ENCODE measurements around the gene FAM20B. TPM values are rescaled to one million over a fixed set of nuclear protein-coding genes. Genes with fewer than 3 reads are reported as not detected.

FAM20B gene
- total and polyA plus RNA-seq, 2 of the 13 experiments (the other 11 are each of a cell fraction or from before 2014, with no cell fraction given): 13.8 to 26.9 TPM

DNA sequence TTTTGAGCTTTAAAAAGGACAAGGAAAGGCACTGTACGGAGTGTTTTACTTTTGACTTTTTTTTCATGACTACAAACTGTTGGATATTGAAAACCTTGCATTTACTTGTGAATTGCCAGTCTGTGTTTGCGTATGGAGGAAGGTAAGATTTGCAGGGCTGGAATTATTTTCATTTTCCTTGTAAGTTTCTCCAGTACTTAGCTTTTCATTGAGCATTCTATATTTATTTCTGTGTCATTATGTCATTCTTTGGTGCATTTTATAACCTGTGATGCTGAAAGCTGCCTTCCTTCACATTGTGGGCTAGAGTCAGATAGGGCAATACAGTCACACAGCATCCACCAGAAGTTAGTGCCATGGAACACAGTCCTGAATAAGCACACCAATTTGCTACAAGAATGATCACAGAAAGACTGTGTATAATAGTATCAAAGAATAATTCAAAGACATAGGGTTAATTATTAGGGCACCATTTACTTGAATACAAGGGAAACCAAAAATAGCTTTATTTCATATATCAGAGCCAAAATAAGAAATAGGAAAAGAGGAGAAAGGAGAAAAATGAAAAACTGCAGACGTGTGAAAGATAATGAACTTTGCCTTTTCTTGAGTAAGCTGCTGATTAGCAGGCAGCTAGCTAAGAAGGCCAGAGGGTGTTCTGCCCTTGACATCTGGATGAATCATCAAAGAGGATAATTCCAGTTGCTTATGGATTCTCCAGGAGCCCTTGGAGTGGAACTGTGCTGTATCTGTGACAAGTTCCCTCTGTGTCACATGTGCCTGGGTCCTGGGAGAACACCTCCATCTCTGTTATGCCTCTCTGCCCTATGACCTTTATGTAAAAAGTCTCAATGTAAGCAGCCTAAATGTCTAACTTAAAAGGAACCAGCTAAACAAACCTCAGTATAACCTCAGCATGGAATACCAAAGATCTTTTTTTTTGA, 8.0 kb upstream of the FAM20B start (continued):
- TF ChIP-seq, protein P1, sequence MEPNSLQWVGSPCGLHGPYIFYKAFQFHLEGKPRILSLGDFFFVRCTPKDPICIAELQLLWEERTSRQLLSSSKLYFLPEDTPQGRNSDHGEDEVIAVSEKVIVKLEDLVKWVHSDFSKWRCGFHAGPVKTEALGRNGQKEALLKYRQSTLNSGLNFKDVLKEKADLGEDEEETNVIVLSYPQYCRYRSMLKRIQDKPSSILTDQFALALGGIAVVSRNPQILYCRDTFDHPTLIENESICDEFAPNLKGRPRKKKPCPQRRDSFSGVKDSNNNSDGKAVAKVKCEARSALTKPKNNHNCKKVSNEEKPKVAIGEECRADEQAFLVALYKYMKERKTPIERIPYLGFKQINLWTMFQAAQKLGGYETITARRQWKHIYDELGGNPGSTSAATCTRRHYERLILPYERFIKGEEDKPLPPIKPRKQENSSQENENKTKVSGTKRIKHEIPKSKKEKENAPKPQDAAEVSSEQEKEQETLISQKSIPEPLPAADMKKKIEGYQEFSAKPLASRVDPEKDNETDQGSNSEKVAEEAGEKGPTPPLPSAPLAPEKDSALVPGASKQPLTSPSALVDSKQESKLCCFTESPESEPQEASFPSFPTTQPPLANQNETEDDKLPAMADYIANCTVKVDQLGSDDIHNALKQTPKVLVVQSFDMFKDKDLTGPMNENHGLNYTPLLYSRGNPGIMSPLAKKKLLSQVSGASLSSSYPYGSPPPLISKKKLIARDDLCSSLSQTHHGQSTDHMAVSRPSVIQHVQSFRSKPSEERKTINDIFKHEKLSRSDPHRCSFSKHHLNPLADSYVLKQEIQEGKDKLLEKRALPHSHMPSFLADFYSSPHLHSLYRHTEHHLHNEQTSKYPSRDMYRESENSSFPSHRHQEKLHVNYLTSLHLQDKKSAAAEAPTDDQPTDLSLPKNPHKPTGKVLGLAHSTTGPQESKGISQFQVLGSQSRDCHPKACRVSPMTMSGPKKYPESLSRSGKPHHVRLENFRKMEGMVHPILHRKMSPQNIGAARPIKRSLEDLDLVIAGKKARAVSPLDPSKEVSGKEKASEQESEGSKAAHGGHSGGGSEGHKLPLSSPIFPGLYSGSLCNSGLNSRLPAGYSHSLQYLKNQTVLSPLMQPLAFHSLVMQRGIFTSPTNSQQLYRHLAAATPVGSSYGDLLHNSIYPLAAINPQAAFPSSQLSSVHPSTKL (CRISPR knock-in tag; IDR thresholded peaks at IDR 0.05): peak; percentile 25; the same call in 1 of the 2 replicates
- 0 out of 2 replicates have a peak, but pooled peaks have one; percentile 1 for TF ChIP-seq ZFP91 (CRISPR knock-in tag; IDR thresholded peaks at IDR 0.05; ENCODE audit: borderline replicate concordance)
- no peak for TF ChIP-seq ZNF629 (CRISPR knock-in tag; conservative IDR thresholded peaks at IDR 0.05)
- no peak for TF ChIP-seq ZNF530 (CRISPR knock-in tag; IDR thresholded peaks at IDR 0.05; ENCODE audit: low read depth)
- peak; percentile 79 for TF ChIP-seq FOSL2 (CRISPR knock-in tag; IDR thresholded peaks at IDR 0.05)
- TF ChIP-seq ZMYM4 (CRISPR knock-in tag; IDR thresholded peaks at IDR 0.05): peak; percentile 6; the same call in 1 of the 2 replicates
- TF ChIP-seq NKX3-1 (CRISPR knock-in tag; IDR thresholded peaks at IDR 0.05): no peak
- peak; percentile 1; the same call in 1 of the 2 replicates for TF ChIP-seq STAG1 (CRISPR knock-in tag; IDR thresholded peaks at IDR 0.05)
- peak; percentile 12; the same call in 1 of the 2 replicates for TF ChIP-seq HMG20A (CRISPR knock-in tag; IDR thresholded peaks at IDR 0.05; ENCODE audit: borderline replicate concordance)
- peak; percentile 42 for TF ChIP-seq RARA (CRISPR knock-in tag; IDR thresholded peaks at IDR 0.05)
- TF ChIP-seq, protein P2, sequence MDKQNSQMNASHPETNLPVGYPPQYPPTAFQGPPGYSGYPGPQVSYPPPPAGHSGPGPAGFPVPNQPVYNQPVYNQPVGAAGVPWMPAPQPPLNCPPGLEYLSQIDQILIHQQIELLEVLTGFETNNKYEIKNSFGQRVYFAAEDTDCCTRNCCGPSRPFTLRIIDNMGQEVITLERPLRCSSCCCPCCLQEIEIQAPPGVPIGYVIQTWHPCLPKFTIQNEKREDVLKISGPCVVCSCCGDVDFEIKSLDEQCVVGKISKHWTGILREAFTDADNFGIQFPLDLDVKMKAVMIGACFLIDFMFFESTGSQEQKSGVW (CRISPR knock-in tag; IDR thresholded peaks at IDR 0.05; ENCODE audit: borderline replicate concordance): no peak
- TF ChIP-seq, protein P3, sequence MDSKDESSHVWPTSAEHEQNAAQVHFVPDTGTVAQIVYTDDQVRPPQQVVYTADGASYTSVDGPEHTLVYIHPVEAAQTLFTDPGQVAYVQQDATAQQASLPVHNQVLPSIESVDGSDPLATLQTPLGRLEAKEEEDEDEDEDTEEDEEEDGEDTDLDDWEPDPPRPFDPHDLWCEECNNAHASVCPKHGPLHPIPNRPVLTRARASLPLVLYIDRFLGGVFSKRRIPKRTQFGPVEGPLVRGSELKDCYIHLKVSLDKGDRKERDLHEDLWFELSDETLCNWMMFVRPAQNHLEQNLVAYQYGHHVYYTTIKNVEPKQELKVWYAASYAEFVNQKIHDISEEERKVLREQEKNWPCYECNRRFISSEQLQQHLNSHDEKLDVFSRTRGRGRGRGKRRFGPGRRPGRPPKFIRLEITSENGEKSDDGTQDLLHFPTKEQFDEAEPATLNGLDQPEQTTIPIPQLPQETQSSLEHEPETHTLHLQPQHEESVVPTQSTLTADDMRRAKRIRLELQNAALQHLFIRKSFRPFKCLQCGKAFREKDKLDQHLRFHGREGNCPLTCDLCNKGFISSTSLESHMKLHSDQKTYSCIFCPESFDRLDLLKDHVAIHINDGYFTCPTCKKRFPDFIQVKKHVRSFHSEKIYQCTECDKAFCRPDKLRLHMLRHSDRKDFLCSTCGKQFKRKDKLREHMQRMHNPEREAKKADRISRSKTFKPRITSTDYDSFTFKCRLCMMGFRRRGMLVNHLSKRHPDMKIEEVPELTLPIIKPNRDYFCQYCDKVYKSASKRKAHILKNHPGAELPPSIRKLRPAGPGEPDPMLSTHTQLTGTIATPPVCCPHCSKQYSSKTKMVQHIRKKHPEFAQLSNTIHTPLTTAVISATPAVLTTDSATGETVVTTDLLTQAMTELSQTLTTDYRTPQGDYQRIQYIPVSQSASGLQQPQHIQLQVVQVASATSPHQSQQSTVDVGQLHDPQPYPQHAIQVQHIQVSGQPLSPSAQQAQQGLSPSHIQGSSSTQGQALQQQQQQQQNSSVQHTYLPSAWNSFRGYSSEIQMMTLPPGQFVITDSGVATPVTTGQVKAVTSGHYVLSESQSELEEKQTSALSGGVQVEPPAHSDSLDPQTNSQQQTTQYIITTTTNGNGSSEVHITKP (CRISPR knock-in tag; IDR thresholded peaks at IDR 0.05; ENCODE audit: low read depth): 0 out of 2 replicates have a peak, but pooled peaks have one; percentile 2
- 0 out of 2 replicates have a peak, but pooled peaks have one; percentile 3 for TF ChIP-seq ZFX (CRISPR knock-in tag; IDR thresholded peaks at IDR 0.05; ENCODE audit: low read depth)
- no peak for TF ChIP-seq IRX3 (CRISPR knock-in tag; IDR thresholded peaks at IDR 0.05; ENCODE audit: borderline replicate concordance, low read depth)
